Muscle layer of duodenum (tissue), 2 donors: ENCODE measurements around the gene GALNT13.
"Not testable (repeated sequence)": the region's sequence is repeated elsewhere in the genome, so short reads cannot be mapped to it uniquely, and the experiment has no call there.

Experiments
- H3K27ac ChIP-seq: one replicate; pipeline ENCODE4 v1.7.0; 2013; ENCODE audit warnings: mild to moderate bottlenecking, low read length
- H3K27me3 ChIP-seq: one replicate; pipeline ENCODE4 v1.7.0; 2013; ENCODE audit warnings: low read depth, mild to moderate bottlenecking, control low read depth, low read length
- H3K36me3 ChIP-seq, 2 donors: one replicate each; pipeline ENCODE4 v1.7.0; 2013; ENCODE audit warnings: low read length in 2 of 2, control low read depth in 1 of 2, mild to moderate bottlenecking in 1 of 2; ENCODE audit not compliant: insufficient read depth in 2 of 2, control insufficient read depth in 1 of 2
- H3K4me1 ChIP-seq, 2 donors: one replicate each; pipeline ENCODE4 v1.7.0; 2013; ENCODE audit warnings: low read length in 2 of 2, mild to moderate bottlenecking in 2 of 2, control low read depth in 1 of 2, moderate library complexity in 1 of 2; ENCODE audit not compliant: insufficient read depth in 2 of 2, control insufficient read depth in 1 of 2
- H3K4me3 ChIP-seq, 2 donors: one replicate each; pipeline ENCODE4 v1.7.0; 2013; ENCODE audit warnings: low read length in 2 of 2, low read depth in 1 of 2, mild to moderate bottlenecking in 1 of 2
- H3K9me3 ChIP-seq, 2 donors: one replicate each; pipeline ENCODE4 v1.7.0; 2013; ENCODE audit warnings: low read length in 2 of 2, control low read depth in 1 of 2, mild to moderate bottlenecking in 1 of 2; ENCODE audit not compliant: control insufficient read depth in 1 of 2
- donor health status: healthy.

The GALNT13 gene

DNA sequence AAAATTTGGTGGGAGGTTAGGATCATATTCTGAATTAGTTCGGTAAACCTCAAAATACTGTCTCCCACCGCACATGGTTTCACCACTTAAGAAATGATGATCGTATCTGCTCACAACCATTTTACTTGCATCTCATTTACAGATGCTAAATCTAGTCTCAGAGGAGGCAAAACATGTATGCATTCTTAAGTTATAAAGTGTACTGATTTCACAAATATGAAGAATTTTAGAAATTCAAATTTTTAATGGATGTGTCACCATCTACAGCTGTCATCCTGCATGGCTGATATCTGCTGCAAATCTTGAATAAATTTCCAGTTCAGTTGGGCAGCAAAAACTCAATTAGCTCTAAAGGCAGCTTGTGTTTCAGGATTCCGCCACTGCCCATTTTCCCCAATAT is 583.4 kb downstream of the GALNT13 start:
- peak overlapping the region; percentile 52 to 63 for H3K4me3 ChIP-seq
- no peaks in the 10 kb centered on the region for H3K9me3 ChIP-seq
- no peaks in the 10 kb centered on the region for H3K36me3 ChIP-seq
- H3K27me3 ChIP-seq = no peaks in the 10 kb centered on the region
- H3K4me1 ChIP-seq = peaks cover 0 to 4% of the 10 kb centered on the region in 2 donors
- H3K27ac ChIP-seq = no peak overlapping the region

DNA sequence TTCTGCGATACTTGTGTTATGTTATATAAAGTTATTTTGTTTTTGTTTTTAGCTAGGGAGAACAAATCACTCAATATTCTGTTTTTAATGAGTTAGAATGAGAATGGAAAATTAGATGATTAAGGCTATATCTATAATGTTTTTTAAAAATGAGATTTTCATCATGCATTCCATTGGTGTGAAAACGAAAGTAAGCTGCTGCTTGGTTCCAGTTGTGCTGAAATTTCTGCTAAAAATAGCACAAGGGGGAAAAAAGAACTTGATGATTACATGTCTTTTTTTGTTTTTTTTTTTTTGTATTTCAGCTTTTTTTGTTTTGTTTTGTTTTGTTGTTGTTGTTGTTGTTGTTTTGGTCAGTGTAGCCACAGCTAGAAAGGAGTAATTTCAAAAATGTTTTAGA is 584.1 kb downstream of the GALNT13 start:
- H3K4me1 ChIP-seq = peaks cover 0 to 4% of the 10 kb centered on the region in 2 donors
- no peaks in the 10 kb centered on the region for H3K27me3 ChIP-seq
- peak overlapping the region; percentile 52 to 63 for H3K4me3 ChIP-seq
- no peaks in the 10 kb centered on the region for H3K9me3 ChIP-seq
- no peak overlapping the region for H3K27ac ChIP-seq
- no peaks in the 10 kb centered on the region for H3K36me3 ChIP-seq

DNA sequence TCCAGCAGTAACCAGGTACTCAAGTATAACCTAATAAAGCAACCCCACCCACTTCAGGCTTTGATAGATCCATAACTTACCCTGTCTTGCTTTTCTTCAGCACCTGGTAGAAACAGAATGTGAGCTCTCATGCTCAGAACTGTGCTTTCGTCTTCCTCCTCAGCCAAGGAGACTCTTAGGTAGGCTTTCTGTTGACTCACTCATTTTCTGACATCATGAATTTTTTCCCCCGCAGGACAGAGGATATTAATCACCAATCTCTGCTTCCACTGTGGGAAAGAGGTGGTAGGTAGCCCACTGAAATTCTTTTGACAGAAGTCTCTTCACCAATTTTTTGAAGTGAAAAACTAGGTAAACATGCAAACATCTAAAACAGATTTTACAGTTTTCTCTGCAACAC is 585.6 kb downstream of the GALNT13 start:
- H3K36me3 ChIP-seq = no peaks in the 10 kb centered on the region
- no peak overlapping the region for H3K4me3 ChIP-seq
- no peaks in the 10 kb centered on the region for H3K9me3 ChIP-seq
- H3K4me1 ChIP-seq = peaks cover 0 to 4% of the 10 kb centered on the region in 2 donors
- H3K27me3 ChIP-seq = no peaks in the 10 kb centered on the region
- no peak overlapping the region for H3K27ac ChIP-seq

DNA sequence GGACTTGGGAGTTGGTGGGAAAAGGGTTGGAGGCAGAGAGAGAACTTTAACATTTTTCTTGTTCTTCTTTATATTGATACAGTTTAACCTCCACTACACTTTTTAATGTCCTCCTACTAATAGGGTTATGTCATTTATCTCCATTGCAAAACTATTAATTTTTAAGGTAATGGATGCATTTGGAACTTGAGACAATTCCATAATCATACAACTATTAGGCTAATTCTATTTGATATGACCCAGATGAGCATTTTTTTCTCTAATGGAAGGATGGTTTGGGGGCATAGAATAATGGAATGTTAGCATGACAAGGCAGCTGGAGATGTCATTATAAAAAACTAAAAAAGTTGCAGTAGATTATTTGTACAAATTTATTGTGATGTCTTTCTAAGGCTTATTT is 587.6 kb downstream of the GALNT13 start:
- Histone ChIP-seq H3K4me1 (peaks cover 0 to 4% of the 10 kb centered on the region in 2 donors), H3K9me3 (no peaks in the 10 kb centered on the region), H3K27ac (no peak overlapping the region), H3K36me3 (no peaks in the 10 kb centered on the region), H3K4me3 (no peak overlapping the region), H3K27me3 (no peaks in the 10 kb centered on the region)

DNA sequence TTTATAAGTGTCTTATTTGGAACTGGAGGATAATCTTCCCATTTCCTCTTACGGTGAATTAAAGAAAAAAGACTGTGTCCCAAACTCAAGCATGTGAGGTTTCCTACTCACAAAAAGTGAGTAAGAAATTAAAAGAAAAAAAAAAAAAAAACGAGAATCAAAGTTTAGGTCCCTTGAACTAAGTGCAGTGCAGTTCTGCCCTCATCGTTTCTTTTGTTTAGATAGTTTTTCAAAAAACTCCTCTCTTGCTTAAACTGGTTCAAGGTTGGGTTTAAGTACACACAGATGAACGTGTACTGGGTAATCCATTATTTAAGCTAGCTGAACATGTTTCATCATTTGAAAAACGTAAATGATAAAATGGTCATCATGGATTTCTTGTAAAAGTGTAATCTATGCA is 590.9 kb downstream of the GALNT13 start:
- no peak overlapping the region for H3K4me3 ChIP-seq
- no peaks in the 10 kb centered on the region for H3K9me3 ChIP-seq
- H3K36me3 ChIP-seq = no peaks in the 10 kb centered on the region
- H3K4me1 ChIP-seq = no peaks in the 10 kb centered on the region
- H3K27me3 ChIP-seq = no peaks in the 10 kb centered on the region
- H3K27ac ChIP-seq = no peak overlapping the region

DNA sequence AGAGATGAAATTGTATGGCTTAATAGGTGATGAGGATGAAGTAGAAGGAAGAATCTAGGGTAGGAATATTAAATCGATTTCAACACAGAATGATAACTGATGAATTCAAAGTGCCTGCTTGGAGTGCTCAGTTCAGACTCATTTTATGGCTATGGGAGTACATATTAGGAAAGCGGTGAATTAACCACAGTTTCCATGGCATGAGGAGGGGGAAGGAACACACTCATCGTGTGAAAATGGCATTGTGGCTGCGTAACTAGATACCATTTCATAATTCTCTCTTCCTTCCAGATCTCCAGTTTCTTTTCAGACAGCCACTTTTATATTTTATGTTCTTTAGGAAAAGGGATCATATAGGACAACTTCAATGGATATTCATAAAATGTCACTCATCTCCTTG is 594.5 kb downstream of the GALNT13 start:
- Histone ChIP-seq H3K4me3 (no peak overlapping the region), H3K4me1 (no peaks in the 10 kb centered on the region), H3K36me3 (no peaks in the 10 kb centered on the region), H3K27me3 (no peaks in the 10 kb centered on the region), H3K27ac (no peak overlapping the region), H3K9me3 (no peaks in the 10 kb centered on the region)

DNA sequence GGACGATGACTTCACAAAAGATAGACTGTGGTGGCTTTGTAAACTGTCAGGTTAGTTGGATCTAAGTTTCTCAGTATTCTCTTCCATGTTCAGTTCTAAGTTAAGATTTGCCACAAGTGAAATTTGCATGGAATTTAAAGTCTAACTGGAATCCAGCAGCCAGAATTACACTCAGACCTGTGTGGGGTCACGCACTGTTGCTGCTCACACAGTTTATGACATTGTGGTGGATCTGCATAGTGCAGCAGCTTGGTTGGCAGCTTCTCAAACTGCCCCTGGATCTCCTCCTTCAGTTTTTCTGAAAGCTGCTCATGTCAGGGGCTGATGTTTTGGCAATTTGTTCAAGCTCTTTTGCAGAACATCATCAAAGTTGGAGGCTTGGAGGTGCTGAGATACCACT is 598.7 kb downstream of the GALNT13 start:
- H3K27me3 ChIP-seq = no peaks in the 10 kb centered on the region
- H3K36me3 ChIP-seq = no peaks in the 10 kb centered on the region
- H3K4me1 ChIP-seq = no peaks in the 10 kb centered on the region
- H3K9me3 ChIP-seq = no peaks in the 10 kb centered on the region
- no peak overlapping the region for H3K4me3 ChIP-seq
- no peak overlapping the region for H3K27ac ChIP-seq

DNA sequence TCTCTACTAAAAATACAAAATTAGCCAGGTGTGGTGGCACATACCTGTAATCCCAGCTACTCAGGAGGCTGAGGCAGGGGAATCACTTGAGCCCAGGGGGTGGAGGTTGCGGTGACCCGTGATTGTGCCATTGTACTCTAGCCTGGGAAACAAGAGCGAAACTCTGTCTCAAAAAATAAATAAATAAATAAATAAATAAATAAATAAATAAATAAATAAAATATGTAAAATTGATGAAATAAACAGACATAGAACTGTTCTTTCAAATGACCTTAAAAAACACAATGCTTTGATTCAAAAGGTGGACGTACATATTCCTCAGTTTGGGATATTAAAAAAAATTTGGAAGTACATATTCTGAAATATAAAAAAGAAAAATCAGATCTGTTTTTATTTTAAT is 599.8 kb downstream of the GALNT13 start:
- not testable (repeated sequence) for H3K27ac ChIP-seq, H3K9me3 ChIP-seq, H3K36me3 ChIP-seq, H3K4me3 ChIP-seq, H3K4me1 ChIP-seq, H3K27me3 ChIP-seq

DNA sequence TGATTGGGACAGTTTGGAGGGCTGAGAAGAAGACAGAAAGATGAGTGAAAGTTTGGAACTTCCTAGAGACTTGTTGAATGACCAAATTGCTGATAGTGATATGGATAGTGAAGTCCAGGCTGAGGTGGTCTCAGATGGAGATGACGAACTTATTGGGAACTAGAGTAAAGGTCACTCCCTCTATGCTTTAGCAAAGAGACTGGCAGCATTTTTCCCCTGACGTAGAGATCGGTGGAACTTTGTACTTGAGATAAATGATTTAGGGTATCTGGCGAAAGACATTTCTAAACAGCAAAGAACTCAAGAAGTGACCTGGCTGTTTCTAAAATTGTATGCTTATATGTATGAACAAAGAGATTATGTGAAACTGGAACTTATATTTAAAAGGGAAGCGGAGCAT is 605.6 kb downstream of the GALNT13 start:
- no peak overlapping the region for H3K4me3 ChIP-seq
- H3K9me3 ChIP-seq = no peaks in the 10 kb centered on the region
- H3K4me1 ChIP-seq = no peaks in the 10 kb centered on the region
- H3K27ac ChIP-seq = no peak overlapping the region
- H3K36me3 ChIP-seq = no peaks in the 10 kb centered on the region
- H3K27me3 ChIP-seq = no peaks in the 10 kb centered on the region

DNA sequence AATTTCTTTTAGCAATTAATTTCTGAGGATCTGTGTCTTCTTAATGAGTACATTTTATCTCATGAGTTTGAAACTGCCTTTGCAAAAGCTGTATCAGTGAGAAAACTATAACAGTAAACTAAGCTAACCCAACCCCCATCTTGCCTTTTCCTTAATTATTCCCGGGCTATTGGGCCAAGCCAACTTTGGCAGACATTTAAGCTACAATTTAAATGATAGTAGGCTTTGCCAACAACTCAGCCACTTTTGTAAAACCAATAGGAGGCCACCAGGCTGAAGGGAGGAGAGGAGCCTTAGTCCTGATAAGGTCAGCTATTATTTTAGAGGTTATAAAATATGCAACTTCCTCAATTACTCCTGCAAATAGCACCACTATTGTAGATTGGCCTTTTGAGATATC is 608.8 kb downstream of the GALNT13 start:
- no peaks in the 10 kb centered on the region for H3K4me1 ChIP-seq
- H3K36me3 ChIP-seq = no peaks in the 10 kb centered on the region
- no peaks in the 10 kb centered on the region for H3K9me3 ChIP-seq
- H3K27me3 ChIP-seq = no peaks in the 10 kb centered on the region
- H3K4me3 ChIP-seq = no peak overlapping the region
- no peak overlapping the region for H3K27ac ChIP-seq

DNA sequence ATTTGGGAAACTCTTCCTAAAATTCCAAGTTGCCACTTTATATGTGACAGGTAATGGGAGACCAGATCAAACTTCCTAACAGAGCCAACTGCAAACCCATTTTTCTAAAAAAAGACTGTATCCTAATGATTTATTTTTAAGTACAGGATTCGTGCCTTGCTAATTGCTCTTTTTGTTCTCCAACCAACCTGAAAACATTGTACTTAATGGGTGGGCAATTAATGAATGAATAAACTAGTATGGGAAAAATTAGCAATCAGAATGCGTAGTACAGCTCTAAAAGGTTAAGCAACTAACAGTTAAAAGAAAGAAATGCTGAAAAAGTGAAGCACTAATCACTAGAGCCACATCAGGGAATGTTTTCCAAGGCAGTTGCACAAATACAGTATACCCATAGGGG is 609.6 kb downstream of the GALNT13 start:
- H3K27ac ChIP-seq = no peak overlapping the region
- no peaks in the 10 kb centered on the region for H3K27me3 ChIP-seq
- no peaks in the 10 kb centered on the region for H3K9me3 ChIP-seq
- no peak overlapping the region for H3K4me3 ChIP-seq
- no peaks in the 10 kb centered on the region for H3K36me3 ChIP-seq
- H3K4me1 ChIP-seq = no peaks in the 10 kb centered on the region

DNA sequence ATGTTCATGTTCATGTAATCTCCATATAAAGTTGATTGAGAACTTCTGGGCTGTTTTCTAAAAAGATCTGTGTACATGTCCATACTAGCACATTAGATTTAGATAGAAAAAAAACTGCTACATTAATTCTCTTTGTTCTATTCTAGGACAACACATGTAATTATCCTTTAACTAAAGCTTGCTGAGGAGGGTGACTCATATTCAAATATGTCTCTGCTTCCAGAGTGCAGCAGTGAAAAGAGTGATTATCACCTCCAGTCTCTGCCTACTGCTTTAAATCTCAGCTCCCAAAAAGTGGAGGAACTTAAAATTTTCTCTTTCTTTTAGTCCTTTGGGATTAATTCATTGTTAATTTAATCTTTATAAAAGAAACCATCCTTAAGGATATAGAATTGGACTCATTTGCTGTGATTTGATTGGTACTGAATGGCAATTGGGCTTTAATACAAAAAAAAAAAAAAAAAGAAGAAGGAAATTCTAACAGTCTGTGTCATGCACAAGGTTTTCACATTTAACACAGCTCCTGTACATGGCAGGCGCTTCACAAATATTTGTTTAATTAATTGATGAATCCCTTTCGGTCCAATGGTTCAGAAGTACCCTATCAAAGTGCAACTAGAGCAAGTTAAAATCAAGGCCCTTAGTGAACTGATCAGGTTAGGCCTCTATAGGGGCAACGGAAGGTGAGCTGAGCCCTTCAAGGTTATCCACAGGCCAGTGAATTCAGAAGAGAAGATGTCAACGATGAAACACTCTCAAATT is 612.8 kb downstream of the GALNT13 start:
- Histone ChIP-seq H3K4me3 (no peak overlapping the region), H3K4me1 (no peaks in the 10 kb centered on the region), H3K27ac (no peak overlapping the region), H3K27me3 (no peaks in the 10 kb centered on the region), H3K36me3 (no peaks in the 10 kb centered on the region), H3K9me3 (no peaks in the 10 kb centered on the region)
